Measurements from ENCODE around the gene CDK15. TPM values are rescaled to one million over a fixed set of nuclear protein-coding genes. Genes with fewer than 3 reads are reported as not detected.

Gene CDK15
- total and polyA plus RNA-seq, 10 donors = 0.02 to 0.64 (median 0.16) TPM; not detected in 6

DNA sequence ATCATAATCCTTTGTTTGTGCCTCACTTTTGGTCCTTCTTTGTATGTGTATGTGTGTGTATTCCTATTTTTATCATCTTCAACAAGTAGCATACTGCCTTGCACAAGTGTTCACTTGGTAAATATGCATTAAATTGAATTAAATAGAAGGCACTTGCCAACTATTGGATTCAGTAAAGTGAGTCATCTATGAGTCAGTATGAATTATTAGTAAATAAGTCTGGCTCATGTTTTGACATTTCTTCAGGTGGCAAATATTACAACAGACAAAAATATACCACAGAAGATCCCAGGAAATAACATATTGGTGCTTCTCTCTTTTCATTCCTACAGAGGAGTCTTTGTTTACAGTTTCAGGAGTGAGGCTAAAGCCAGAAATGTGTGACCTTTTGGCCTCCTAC is 84.1 kb downstream of the CDK15 start:
- intact Hi-C loops (cut with DNase I; ENCODE audit: low total_unique reads) = no loop called here
- no peak for TF ChIP-seq POLR2AphosphoS5 (IDR thresholded peaks at IDR 0.05)
- no peak for TF ChIP-seq POLR2A (IDR thresholded peaks at IDR 0.05)
- TF ChIP-seq, protein P1, sequence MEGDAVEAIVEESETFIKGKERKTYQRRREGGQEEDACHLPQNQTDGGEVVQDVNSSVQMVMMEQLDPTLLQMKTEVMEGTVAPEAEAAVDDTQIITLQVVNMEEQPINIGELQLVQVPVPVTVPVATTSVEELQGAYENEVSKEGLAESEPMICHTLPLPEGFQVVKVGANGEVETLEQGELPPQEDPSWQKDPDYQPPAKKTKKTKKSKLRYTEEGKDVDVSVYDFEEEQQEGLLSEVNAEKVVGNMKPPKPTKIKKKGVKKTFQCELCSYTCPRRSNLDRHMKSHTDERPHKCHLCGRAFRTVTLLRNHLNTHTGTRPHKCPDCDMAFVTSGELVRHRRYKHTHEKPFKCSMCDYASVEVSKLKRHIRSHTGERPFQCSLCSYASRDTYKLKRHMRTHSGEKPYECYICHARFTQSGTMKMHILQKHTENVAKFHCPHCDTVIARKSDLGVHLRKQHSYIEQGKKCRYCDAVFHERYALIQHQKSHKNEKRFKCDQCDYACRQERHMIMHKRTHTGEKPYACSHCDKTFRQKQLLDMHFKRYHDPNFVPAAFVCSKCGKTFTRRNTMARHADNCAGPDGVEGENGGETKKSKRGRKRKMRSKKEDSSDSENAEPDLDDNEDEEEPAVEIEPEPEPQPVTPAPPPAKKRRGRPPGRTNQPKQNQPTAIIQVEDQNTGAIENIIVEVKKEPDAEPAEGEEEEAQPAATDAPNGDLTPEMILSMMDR (IDR thresholded peaks at IDR 0.05 in 8 of 11, conservative IDR thresholded peaks at IDR 0.05 in 3 of 11) = no peak
- Histone ChIP-seq H3K4me1 (peaks cover 0 to 9% (median 0%) of the 10 kb centered on the region in 6 donors), H3K27ac (no peak overlapping the region), H3K27me3 (replicated peaks in 1 of 7) (peaks cover 0 to 29% (median 2%) of the 10 kb centered on the region in 7 donors), H3K9me3 (no peaks in the 10 kb centered on the region), H3K4me3 (no peak overlapping the region), H3K36me3 (no peaks in the 10 kb centered on the region)
- no peak for DNase-seq

DNA sequence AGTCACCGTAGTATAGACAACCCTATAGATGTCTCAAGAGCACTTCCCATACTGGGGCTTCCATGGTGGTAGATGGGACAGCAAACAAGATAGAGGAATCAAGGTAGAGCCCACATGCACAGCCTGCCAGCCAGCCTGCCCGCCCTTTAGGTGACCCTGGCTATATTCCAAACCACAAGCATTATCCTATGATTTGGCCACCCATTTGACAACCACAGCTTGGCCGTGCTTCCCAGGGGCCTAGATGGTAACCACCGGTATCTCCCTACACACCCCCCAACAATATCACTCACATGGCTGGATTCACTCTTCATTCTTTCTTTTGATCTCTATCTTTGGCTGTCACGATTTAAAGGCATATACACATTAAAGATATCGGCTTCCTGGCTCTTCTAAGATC is 85.3 kb downstream of the CDK15 start:
- no peaks in the 10 kb centered on the region for H3K9me3 ChIP-seq
- H3K4me1 ChIP-seq = peaks cover 0 to 9% (median 0%) of the 10 kb centered on the region in 6 donors
- intact Hi-C loops (cut with DNase I; ENCODE audit: low total_unique reads) = no loop called here
- TF ChIP-seq, protein P1 (IDR thresholded peaks at IDR 0.05 in 8 of 11, conservative IDR thresholded peaks at IDR 0.05 in 3 of 11) = no peak
- TF ChIP-seq POLR2AphosphoS5 (IDR thresholded peaks at IDR 0.05) = no peak
- TF ChIP-seq POLR2A (IDR thresholded peaks at IDR 0.05) = no peak
- H3K27ac ChIP-seq = no peak overlapping the region
- no peaks in the 10 kb centered on the region for H3K36me3 ChIP-seq
- peaks cover 0 to 27% (median 0%) of the 10 kb centered on the region in 7 donors for H3K27me3 ChIP-seq (replicated peaks in 1 of 7)
- no peak for DNase-seq
- 83 to 90% (median 86%) methylated on average over 6 of the region's 6 CpGs for WGBS, 5 donors
- H3K4me3 ChIP-seq = no peak overlapping the region

- peaks cover 0 to 9% (median 0%) of the 10 kb centered on the region in 6 donors for H3K4me1 ChIP-seq
- WGBS, 5 donors = 84 to 95% (median 91%) methylated on average over 5 of the region's 5 CpGs
- no peaks in the 10 kb centered on the region for H3K36me3 ChIP-seq
- H3K4me3 ChIP-seq = no peak overlapping the region
- DNase-seq = no peak
- TF ChIP-seq, protein P1 (IDR thresholded peaks at IDR 0.05 in 8 of 11, conservative IDR thresholded peaks at IDR 0.05 in 3 of 11) = no peak
- TF ChIP-seq POLR2AphosphoS5 (IDR thresholded peaks at IDR 0.05) = no peak
- no peak for TF ChIP-seq POLR2A (IDR thresholded peaks at IDR 0.05)
- peaks cover 0 to 26% (median 0%) of the 10 kb centered on the region in 7 donors for H3K27me3 ChIP-seq (replicated peaks in 1 of 7)
- intact Hi-C loops (cut with DNase I; ENCODE audit: low total_unique reads) = no loop called here
- H3K9me3 ChIP-seq = no peaks in the 10 kb centered on the region
- H3K27ac ChIP-seq = no peak overlapping the region
Measured at GRCh38 chr2:201892516-201892915, 86.2 kb downstream of the CDK15 start.

DNA sequence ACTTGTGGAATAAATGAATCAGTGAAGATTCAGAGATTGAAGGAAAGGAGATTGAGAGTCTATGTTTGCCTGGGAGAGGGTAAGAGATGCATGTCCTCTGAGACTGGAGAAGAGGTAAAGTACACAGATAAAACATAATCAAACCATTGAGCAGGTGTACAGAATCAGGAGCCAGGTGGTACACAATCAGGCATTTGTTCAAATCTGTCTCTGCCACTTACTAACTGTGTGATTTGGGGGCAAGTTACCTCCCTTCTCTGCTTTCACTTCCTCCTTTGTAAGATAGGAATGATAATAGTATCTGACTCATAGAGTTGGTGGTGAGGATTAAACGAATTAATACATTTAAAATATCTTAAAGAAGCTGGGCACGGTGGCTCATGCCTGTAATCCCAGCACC is 94.0 kb downstream of the CDK15 start:
- no peak for DNase-seq
- Histone ChIP-seq H3K36me3 (no peaks in the 10 kb centered on the region), H3K4me1 (no peaks in the 10 kb centered on the region), H3K4me3 (no peak overlapping the region), H3K9me3 (no peaks in the 10 kb centered on the region), H3K27me3 (replicated peaks in 1 of 7) (peaks cover 0 to 12% (median 0%) of the 10 kb centered on the region in 7 donors), H3K27ac (no peak overlapping the region)
- TF ChIP-seq POLR2A (IDR thresholded peaks at IDR 0.05) (no peak), POLR2AphosphoS5 (IDR thresholded peaks at IDR 0.05) (no peak)
- TF ChIP-seq, protein P1 (IDR thresholded peaks at IDR 0.05 in 8 of 11, conservative IDR thresholded peaks at IDR 0.05 in 3 of 11) = no peak
- WGBS, 5 donors = 41 to 69% (median 53%) methylated on average over 2 of the region's 2 CpGs
- intact Hi-C loops (cut with DNase I; ENCODE audit: low total_unique reads) = no loop called here
